Head of caudate nucleus (tissue), 42 donors: Measurements from ENCODE around the gene PLCH1.

Source experiments
- DNase-seq, 42 donors: peaks; one replicate each; pipeline versions ENCODE4 v3.0.0 to v3.0.0-alpha.2; 2020 to 2021; ENCODE audit warnings: mixed read lengths in 7 of 42
- intact Hi-C: fragments of 100-400 bp; cut with DNase I; formaldehyde crosslinking; loops from one replicate; pipeline ENCODE4 v1.15.0; 2022

Gene PLCH1, protein sequence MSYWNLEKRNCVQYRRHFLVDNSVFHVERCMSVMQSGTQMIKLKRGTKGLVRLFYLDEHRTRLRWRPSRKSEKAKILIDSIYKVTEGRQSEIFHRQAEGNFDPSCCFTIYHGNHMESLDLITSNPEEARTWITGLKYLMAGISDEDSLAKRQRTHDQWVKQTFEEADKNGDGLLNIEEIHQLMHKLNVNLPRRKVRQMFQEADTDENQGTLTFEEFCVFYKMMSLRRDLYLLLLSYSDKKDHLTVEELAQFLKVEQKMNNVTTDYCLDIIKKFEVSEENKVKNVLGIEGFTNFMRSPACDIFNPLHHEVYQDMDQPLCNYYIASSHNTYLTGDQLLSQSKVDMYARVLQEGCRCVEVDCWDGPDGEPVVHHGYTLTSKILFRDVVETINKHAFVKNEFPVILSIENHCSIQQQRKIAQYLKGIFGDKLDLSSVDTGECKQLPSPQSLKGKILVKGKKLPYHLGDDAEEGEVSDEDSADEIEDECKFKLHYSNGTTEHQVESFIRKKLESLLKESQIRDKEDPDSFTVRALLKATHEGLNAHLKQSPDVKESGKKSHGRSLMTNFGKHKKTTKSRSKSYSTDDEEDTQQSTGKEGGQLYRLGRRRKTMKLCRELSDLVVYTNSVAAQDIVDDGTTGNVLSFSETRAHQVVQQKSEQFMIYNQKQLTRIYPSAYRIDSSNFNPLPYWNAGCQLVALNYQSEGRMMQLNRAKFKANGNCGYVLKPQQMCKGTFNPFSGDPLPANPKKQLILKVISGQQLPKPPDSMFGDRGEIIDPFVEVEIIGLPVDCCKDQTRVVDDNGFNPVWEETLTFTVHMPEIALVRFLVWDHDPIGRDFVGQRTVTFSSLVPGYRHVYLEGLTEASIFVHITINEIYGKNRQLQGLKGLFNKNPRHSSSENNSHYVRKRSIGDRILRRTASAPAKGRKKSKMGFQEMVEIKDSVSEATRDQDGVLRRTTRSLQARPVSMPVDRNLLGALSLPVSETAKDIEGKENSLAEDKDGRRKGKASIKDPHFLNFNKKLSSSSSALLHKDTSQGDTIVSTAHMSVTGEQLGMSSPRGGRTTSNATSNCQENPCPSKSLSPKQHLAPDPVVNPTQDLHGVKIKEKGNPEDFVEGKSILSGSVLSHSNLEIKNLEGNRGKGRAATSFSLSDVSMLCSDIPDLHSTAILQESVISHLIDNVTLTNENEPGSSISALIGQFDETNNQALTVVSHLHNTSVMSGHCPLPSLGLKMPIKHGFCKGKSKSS (N-terminal part only)

GRCh38 chr3:155744626-155745324 lies at the start of gene PLCH1:
PLCH1 (minus strand) TSS chr3:155745071; CDS start chr3:155704224, 40,847 bp downstream.
- peak; percentile 46 to 87 (median 72) for DNase-seq
- intact Hi-C loops: no loop called here

DNA sequence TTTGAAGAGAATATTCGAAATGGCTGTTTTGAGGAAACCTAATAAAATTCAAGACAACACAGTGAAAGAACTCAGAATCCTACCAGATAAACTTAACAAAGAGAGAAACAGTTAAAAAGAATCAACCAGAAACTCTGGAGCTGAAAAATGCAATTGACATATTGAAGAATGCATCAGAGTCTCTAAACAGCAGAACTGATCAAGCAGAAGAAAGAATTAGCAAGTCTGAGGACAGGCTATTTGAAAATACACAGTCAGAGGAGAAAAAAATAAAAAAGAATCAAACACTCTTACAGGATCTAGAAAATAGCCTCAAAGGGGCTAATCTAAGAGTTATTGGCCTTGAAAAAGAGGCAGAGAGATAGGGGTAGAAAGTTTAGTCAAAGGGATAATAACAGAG lies 47.7 kb upstream of the PLCH1 start:
- intact Hi-C loops: no loop called here
- DNase-seq: no peak

DNA sequence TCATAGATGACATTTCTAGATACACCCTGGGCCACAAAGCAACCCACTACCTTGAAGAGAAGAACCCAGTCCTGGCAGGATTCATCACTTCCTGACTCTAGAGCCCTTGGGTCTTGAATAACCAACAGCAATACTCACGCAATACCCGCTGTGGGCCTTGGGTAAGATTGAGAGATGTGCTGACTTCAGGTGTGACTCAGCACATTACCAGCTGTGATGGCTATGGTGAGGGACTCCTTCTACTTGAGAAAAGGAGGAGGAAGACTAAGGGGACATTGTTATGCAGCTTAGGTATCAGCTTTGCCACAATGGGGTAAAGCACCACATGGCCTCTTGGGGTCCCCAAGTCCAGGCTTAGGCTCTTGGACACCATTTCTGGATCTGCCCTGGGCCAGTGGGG lies 46.3 kb upstream of the PLCH1 start:
- intact Hi-C loops: no loop called here
- no peak for DNase-seq

- no peak for DNase-seq
- intact Hi-C loops: no loop called here
Measured at GRCh38 chr3:155790272-155790925, 45.5 kb upstream of the PLCH1 start.

DNA sequence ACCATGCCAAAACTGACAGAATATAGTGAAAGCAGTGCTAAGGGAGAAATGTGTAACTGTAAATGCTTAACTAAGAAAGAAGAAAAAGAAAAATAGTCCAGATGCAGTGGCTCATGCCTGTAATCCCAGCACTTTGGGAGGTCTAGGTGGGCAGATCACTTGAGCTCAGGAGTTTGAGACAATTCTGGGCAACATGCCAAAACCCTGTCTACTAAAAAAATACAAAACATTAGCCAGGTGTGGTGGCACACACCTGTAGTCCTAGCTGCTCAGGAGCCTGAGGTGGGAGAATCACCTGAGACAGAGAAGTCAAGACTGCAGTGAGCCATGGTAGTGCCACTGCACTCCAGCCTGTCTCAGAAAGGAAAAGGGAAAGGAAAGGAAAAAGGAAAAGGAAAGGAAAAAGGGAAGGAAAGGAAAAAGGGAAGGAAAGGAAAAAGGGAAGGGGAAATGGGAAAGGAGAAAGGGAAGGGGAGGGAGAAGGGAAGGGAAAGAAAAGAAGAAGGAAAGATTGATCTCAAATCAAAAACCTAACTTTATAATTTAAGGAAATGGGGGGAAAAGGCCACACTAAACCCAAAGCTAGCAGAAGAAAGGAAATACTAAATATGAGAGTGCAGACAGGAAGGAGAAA lies 40.9 kb upstream of the PLCH1 start:
- intact Hi-C loops: no loop called here
- DNase-seq: no peak

- intact Hi-C loops: no loop called here
- DNase-seq: no peak
Measured at GRCh38 chr3:155782390-155782953, 37.6 kb upstream of the PLCH1 start.

- intact Hi-C loops: no loop called here
- DNase-seq: no peak
Measured at GRCh38 chr3:155780291-155780690, 35.4 kb upstream of the PLCH1 start.

GRCh38 chr3:155778462-155778861 lies 33.6 kb upstream of the PLCH1 start:
- no peak for DNase-seq

DNA sequence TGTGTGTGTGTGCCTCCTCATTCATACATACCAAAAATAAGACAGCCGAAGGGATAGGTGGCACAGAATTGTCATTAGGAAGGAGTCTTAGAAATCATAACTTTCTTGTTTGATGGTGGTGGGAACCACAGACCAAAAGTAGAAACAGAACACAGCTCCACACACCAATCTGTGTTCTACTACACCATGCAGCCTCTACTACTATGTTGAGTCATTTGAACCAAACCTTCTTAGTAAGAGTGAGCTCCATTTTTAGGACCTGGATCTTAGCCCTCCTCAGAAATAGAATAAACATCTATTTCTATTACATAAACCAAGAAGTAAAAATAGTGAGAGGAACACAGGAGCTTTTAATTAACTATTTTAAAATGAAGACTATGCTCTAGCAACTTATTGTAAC lies 27.9 kb upstream of the PLCH1 start:
- intact Hi-C loops: no loop called here
- DNase-seq: no peak

More at GRCh38 chr3:155778462-155778861, 33.6 kb upstream of the PLCH1 start:
- intact Hi-C loops: no loop called here

- intact Hi-C loops: no loop called here
- no peak for DNase-seq
Measured at GRCh38 chr3:155771126-155771525, 26.3 kb upstream of the PLCH1 start.

GRCh38 chr3:155766206-155766605 lies 21.3 kb upstream of the PLCH1 start:
- intact Hi-C loops: no loop called here
- DNase-seq: no peak

DNA sequence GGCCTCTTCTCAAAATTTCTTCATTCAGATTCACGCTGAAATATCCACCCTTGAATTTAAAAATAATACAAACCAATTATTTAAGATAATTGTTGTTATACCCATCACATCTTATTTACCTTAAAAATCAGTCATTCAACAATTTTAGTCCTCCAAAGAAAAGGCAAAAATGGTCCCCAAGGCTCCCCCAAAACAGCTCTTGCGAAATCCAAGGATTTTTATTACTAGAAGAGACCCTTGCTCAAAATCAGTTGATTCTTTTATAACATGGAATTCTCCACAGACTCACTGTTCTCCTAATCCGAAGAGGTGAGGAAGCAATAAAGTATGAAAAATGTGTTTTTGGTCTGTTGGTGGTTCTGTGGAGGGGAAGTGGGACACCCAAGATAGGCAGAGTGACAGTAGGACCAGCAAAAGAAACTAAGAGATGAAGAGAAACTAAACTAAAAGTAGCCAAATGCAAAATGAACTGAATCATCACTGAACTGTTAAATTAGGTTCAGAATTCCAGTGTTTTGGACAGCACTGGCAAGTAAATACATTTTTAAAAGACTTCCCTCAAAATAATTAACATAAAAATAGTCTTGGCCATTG lies 19.1 kb upstream of the PLCH1 start:
- intact Hi-C loops: no loop called here
- no peak for DNase-seq

DNA sequence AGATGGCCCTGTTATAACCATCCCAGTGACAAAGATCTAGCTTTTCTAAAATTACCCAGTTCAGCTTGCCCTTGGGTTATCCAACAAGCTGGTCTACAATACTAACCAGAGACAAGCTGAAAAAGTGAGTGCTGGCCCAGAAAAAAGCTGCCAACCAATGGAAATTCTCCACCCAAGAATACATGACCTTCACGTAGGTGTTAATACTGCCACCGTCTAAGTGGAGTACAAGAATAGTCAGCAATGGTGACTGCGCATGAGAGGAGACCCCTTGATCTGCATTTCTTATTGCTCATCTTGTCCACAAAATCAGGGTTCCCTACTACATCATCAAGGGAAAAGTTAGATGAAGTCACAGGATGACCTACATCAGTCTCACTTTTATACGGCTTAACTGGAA lies 15.8 kb upstream of the PLCH1 start:
- DNase-seq: no peak
- intact Hi-C loops: no loop called here

DNA sequence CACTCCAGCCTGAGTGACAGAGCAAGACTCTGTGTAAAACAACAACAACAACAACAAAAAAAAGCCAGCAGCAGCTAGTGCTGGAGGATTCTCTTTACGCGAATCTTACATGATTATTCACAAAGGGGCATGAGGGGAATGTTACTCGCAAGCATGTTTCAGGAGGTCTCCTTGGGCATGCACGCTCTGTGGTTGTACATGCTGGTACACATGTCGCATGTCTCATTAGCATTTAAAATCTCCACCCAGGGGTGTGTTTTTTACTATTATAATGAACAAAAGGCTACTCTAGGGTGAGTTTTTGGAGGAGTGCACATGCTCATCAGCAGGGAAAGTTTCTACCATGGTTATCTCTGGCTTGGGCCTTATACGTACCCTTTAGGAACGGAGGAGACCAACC lies 12.7 kb upstream of the PLCH1 start:
- no peak for DNase-seq
- intact Hi-C loops: no loop called here

DNA sequence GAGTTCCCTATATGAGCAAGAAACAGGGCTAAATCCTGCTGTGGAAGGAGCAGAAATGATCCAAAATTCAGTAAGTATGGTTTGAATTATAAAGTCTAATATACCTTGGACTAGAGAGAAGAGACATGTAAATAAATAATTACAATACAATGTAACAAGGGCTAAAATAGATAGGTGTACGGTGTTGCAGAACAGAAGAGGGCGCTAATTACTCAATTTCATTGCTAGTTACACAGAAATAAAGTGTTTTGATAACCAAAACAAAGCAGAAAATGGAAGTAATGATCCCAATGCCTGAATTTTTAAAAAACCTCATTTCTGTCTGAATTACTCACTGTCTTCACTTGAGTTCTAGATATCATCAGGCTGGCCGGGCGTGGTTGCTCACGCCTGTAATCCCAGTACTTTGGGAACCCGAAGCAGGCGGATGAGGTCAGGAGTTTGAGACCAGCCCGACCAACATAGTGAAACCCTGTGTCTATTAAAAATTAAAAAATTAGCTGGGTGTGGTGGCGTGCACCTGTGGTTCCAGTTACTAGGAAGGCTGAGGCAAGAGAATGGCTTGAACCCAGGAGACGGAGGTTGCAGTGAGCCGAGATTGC lies 8.3 kb upstream of the PLCH1 start:
- no peak for DNase-seq
- intact Hi-C loops: no loop called here

DNA sequence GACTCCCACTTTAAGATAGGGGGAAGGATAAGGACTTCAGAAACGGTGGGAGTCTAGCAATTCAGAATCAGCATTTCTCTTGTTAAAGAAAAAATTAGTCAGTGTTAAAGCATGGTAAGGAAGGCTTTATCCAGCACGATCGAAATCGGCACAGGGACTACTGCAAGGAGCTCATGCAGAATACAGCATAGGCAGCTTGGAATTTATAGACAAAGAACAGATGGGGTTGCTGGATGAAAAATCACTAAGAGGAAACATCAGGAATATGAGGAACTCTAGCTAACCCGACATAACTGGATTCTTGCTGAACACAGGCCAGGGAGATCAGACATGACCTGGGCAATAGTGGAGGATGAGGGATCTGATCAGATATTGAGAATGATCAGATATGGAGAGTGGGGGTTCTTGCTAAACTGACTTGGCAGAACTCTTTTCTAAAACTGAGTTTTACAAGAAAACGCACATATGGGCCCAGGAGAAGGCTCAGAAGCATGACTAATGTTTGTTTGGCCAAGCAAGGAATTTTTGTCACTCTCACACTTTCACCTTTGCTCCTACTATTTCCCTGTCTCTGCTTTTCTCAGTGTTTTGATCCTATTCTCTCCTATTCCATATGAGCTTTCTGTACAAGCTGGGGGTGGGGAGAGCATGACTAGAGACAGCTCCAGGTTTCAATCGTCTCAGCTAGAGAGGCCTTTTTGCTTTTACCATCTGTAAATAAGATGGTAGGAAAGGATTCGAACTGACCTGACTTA lies 3.9 kb upstream of the PLCH1 start:
- no peak for DNase-seq
- intact Hi-C loops: no loop called here
